K562 (cell line): ENCODE measurements around the gene UQCRFS1. TPM values are rescaled to one million over a fixed set of nuclear protein-coding genes. Genes with fewer than 3 reads are reported as not detected.

Source experiments
- ATAC-seq: fragments of 200-7000 bp; cut with Tn5 transposase; 3 replicates; pipeline ENCODE4 v1.9.1; 2020; ENCODE audit warnings: moderate library complexity
- BruUV-seq: library from RNA; stranded (reverse); fragments of 400-500 nt; replicated peaks from 2 replicates; lab custom pipeline; 2021; lab: Mats Ljungman, UMichigan
- CTCF ChIA-PET: fragments of 300-600 bp; formaldehyde crosslinking; extraction: SDS; loops from one replicate; lab custom pipeline; 2021; ENCODE audit warnings: low intra/inter-chr PET ratio; lab: Yijun Ruan, JAX
- POLR2A ChIA-PET: fragments of 300-600, 350-650 bp; sonication (Branson Sonifier 250); formaldehyde crosslinking; extraction: SDS; loops from one replicate; lab custom pipeline; 2021; ENCODE audit warnings: antibody characterized with exemption, inconsistent platforms; lab: Yijun Ruan, JAX
- DNase-seq, 4 experiments: peaks; one replicate each; pipeline versions ENCODE4 v3.0.0 to v3.0.0-alpha.2; 2011 to 2018; ENCODE audit warnings: low spot score in 3 of 4, mixed read lengths in 3 of 4; ENCODE audit errors: extremely low read depth in 1 of 4
- FAIRE-seq: peaks from 2 replicates; lab custom pipeline; 2011; peaks lifted over from hg19 to GRCh38; lab: Jason Lieb, UNC
- H2AFZ ChIP-seq: 2 replicates; pipeline ENCODE4 v1.6.0; 2011; ENCODE audit warnings: low read depth, low read length, control low read depth, inconsistent platforms
- H3K27ac ChIP-seq: fragments of 200-600 bp; 3 replicates; pipeline ENCODE4 v1.8.0; 2011; ENCODE audit warnings: low read depth, mild to moderate bottlenecking, control low read depth, inconsistent platforms, low read length, moderate library complexity, mixed read lengths; ENCODE audit errors: extremely low read depth
- H3K27me3 ChIP-seq, 2 experiments: fragments of 300-600 bp in 1 of 2; 2 replicates in 1 of 2; 3 replicates in 1 of 2; pipeline versions ENCODE4 v1.6.0 to v1.8.0; 2011; ENCODE audit warnings: inconsistent platforms in 2 of 2, low read length in 2 of 2, mild to moderate bottlenecking in 1 of 2, mixed read lengths in 1 of 2, moderate library complexity in 1 of 2; ENCODE audit not compliant: control insufficient read depth in 2 of 2, insufficient read depth in 2 of 2
- H3K36me3 ChIP-seq: fragments of 300-600 bp; 3 replicates; pipeline ENCODE4 v1.8.0; 2011; ENCODE audit warnings: mild to moderate bottlenecking, low read length, inconsistent platforms; ENCODE audit not compliant: control insufficient read depth, insufficient read depth
- H3K4me1 ChIP-seq, 2 experiments: fragments of 200-600 bp in 1 of 2; replicated peaks in 1 of 2; 2 replicates in 1 of 2; 3 replicates in 1 of 2; pipeline versions ENCODE4 v1.5.1 to v1.8.0; 2011; ENCODE audit warnings: inconsistent platforms in 2 of 2, low read length in 2 of 2, mild to moderate bottlenecking in 1 of 2, mixed read lengths in 1 of 2, moderate library complexity in 1 of 2; ENCODE audit not compliant: control insufficient read depth in 2 of 2, insufficient read depth in 2 of 2
- H3K4me2 ChIP-seq: 2 replicates; pipeline ENCODE4 v1.6.1; 2011; ENCODE audit warnings: low read length, control low read depth, inconsistent platforms, mixed read lengths; ENCODE audit not compliant: insufficient read depth
- H3K4me3 ChIP-seq: fragments of 200-600 bp; sonication (generic), shearing (Covaris generic); 2 replicates; pipeline ENCODE4 v1.5.1; 2016; ENCODE audit warnings: control low read depth, inconsistent platforms
- H3K79me2 ChIP-seq: fragments of 200-600 bp; 3 replicates; pipeline ENCODE4 v1.8.0; 2011; ENCODE audit warnings: low read length, inconsistent platforms; ENCODE audit not compliant: control insufficient read depth, insufficient read depth
- H3K9ac ChIP-seq, 2 experiments: 2 replicates each; pipeline versions ENCODE4 v1.6.0 to v1.6.1; 2011; ENCODE audit warnings: low read depth in 2 of 2, low read length in 2 of 2, control low read depth in 1 of 2, inconsistent platforms in 1 of 2, mild to moderate bottlenecking in 1 of 2, mixed read lengths in 1 of 2; ENCODE audit not compliant: insufficient read depth in 1 of 2
- H3K9me1 ChIP-seq: one replicate; pipeline ENCODE4 v1.6.0; 2011; ENCODE audit warnings: inconsistent platforms, mild to moderate bottlenecking, low read length, moderate library complexity; ENCODE audit not compliant: control insufficient read depth, insufficient read depth
- H3K9me3 ChIP-seq: replicated peaks from 2 replicates; pipeline ENCODE4 v1.5.1; 2011; ENCODE audit warnings: low read depth, low read length, inconsistent platforms; ENCODE audit not compliant: control insufficient read depth, insufficient read depth
- H4K20me1 ChIP-seq: replicated peaks from 2 replicates; pipeline ENCODE4 v1.6.1; 2011; ENCODE audit warnings: low read length, inconsistent platforms, mixed read lengths; ENCODE audit not compliant: control insufficient read depth, insufficient read depth
- NEUROD1 ChIP-seq: fragments of 150-350 bp; IDR thresholded peaks from 2 replicates; pipeline ENCODE4 v1.6.1; 2014; ENCODE audit warnings: borderline replicate concordance, low read length, low read depth; ENCODE audit not compliant: partially characterized antibody
- RBM14 ChIP-seq: fragments of 200-400 bp; formaldehyde crosslinking; IDR thresholded peaks from 2 replicates; pipeline ENCODE4 v1.6.1; 2018; ENCODE audit warnings: low read depth, mild to moderate bottlenecking, low read length, moderate library complexity, borderline replicate concordance; ENCODE audit not compliant: insufficient read depth
- SMAD4 ChIP-seq: fragments of 250-450 bp; sonication (Bioruptor Pico); conservative IDR thresholded peaks from 2 replicates; pipeline ENCODE4 v1.8.0; 2021; ENCODE audit warnings: inconsistent platforms, mild to moderate bottlenecking, moderate library complexity
- ZBTB11 ChIP-seq, 3 experiments: fragments of 200-800 bp in 1 of 3; fragments of 250-450 bp in 1 of 3; fragments of 450-650 bp in 1 of 3; sonication (Bioruptor Pico) in 1 of 3; sonication (Bioruptor generic) in 1 of 3; formaldehyde crosslinking in 1 of 3; IDR thresholded peaks; 2 replicates each; pipeline versions ENCODE4 v1.6.1 to v1.8.0; 2016 to 2022; ENCODE audit warnings: mild to moderate bottlenecking in 2 of 3, missing genetic modification characterization in 2 of 3, missing compliant biosample characterization in 1 of 3, moderate library complexity in 1 of 3
- ZNF217 ChIP-seq: sonication (generic); formaldehyde crosslinking; IDR thresholded peaks from 2 replicates; pipeline ENCODE4 v1.8.0; 2022; ENCODE audit warnings: mild to moderate bottlenecking, missing genetic modification reagents
- ZNF740 ChIP-seq, 3 experiments: fragments of 200-800 bp in 1 of 3; sonication (Bioruptor generic) in 1 of 3; sonication (generic) in 1 of 3; formaldehyde crosslinking in 1 of 3; IDR thresholded peaks; 2 replicates each; pipeline versions ENCODE4 v1.6.1 to v1.8.0; 2016 to 2022; ENCODE audit warnings: mild to moderate bottlenecking in 2 of 3, missing compliant biosample characterization in 2 of 3, missing genetic modification characterization in 2 of 3, missing genetic modification reagents in 1 of 3
- WGBS: fragments of 100-300 bp; shearing (Covaris generic); methylation state at CpG from one replicate; pipeline ENCODE4 v1.1.6; 2016; ENCODE audit warnings: low coverage, mixed read lengths; ENCODE audit not compliant: insufficient coverage; ENCODE audit errors: missing lambda C conversion rate; 5-methylcytosine and 5-hydroxymethylcytosine counted together
- in situ Hi-C: fragments of 300-500 bp; cut with MboI; formaldehyde crosslinking; loops from 4 replicates; pipeline ENCODE4 v1.15.0; 2018; ENCODE audit warnings: inconsistent platforms, mixed read lengths
- intact Hi-C: fragments of 100-400 bp; cut with micrococcal nuclease; formaldehyde crosslinking; loops from 2 replicates; pipeline ENCODE4 v1.14.2; 2022
- polyA plus RNA-seq, 8 experiments: library from polyadenylated mRNA; depleted of rRNA in 4 of 8; stranded (reverse) in 5 of 8; unstranded in 3 of 8; fragments of >200 nt; fragmentation: Nextera tagmentation in 2 of 8; fragmentation: Illumina TruSeq in 1 of 8; extraction: Ambion mirVana in 2 of 8; extraction: Trizol in 1 of 8; gene quantifications; 2 replicates each; pipeline versions ENCODE4 v1.2.1 to v1.2.3, GENCODE V29; 2011 to 2014; ENCODE audit warnings: inconsistent platforms in 1 of 8, missing spikeins in 1 of 8
- total RNA-seq, 7 experiments: library from RNA; depleted of rRNA in 6 of 7; stranded (reverse); fragments of >200 nt in 6 of 7; fragmentation: Illumina TruSeq in 2 of 7; extraction: Trizol in 2 of 7; gene quantifications; 2 replicates each; pipeline versions ENCODE4 v1.2.1 to v1.2.3, GENCODE V29; 2011 to 2021; ENCODE audit warnings: low replicate concordance in 1 of 7

The UQCRFS1 gene
- total and polyA plus RNA-seq, 9 of the 15 experiments (the other 6 are each of a cell fraction or from before 2014, with no cell fraction given) = 10.8 to 110 (median 64.7) TPM

GRCh38 chr19:29216021-29216420 lies 3.1 kb upstream of the UQCRFS1 start:
- DNase-seq = no peak
- no peak overlapping the region for H3K4me3 ChIP-seq
- in situ Hi-C loops = no loop called here
- ATAC-seq = no peak
- no peak for TF ChIP-seq ZNF740 (CRISPR knock-in tag; IDR thresholded peaks at IDR 0.05)
- TF ChIP-seq ZNF740 (tag; IDR thresholded peaks at IDR 0.05) = no peak
- TF ChIP-seq RBM14 = no peak
- TF ChIP-seq NEUROD1 = no peak
- TF ChIP-seq ZNF217 = no peak
- TF ChIP-seq ZBTB11 (CRISPR knock-in tag; IDR thresholded peaks at IDR 0.05) = no peak
- no peak for TF ChIP-seq SMAD4 (CRISPR knock-in tag)
- TF ChIP-seq, all 486 proteins: peak for 0
- Histone ChIP-seq H2AFZ (no peak overlapping the region), H3K9me3 (no peaks in the 10 kb centered on the region), H3K79me2 (peaks cover 20% of the 10 kb centered on the region), H3K4me1 (peaks cover 3 to 5% of the 10 kb centered on the region in 2 experiments; a peak in 4 of 5 replicates), H3K27me3 (peaks cover 22 to 33% of the 10 kb centered on the region in 2 experiments), H4K20me1 (peaks cover 10% of the 10 kb centered on the region; the same call in 1 of the 2 replicates), H3K9me1 (no peaks in the 10 kb centered on the region), H3K9ac (no peak overlapping the region), H3K4me2 (no peak overlapping the region), H3K27ac (no peak overlapping the region), H3K36me3 (peaks cover 11% of the 10 kb centered on the region; the same call in 2 of the 3 replicates)
- FAIRE-seq = no peak
- intact Hi-C loops = no loop called here
- WGBS = 5% methylated on average over 4 of the region's 4 CpGs
- no TSS peak for BruUV-seq
- ChIA-PET POLR2A (interaction anchor here (0.6 to 1.0 kb wide), 3 partner anchors 20 to 1076 kb away, joined by 3 to 4 read pairs (median 3); no protein-coding TSS in a partner anchor), CTCF (no interaction called here)
